Upper lobe of right lung (tissue), 1 donor: ENCODE results near the gene SEC14L2. TPM values are rescaled to one million over a fixed set of nuclear protein-coding genes. Genes with fewer than 3 reads are reported as not detected.
"Not testable (repeated sequence)": the region's sequence is repeated elsewhere in the genome, so short reads cannot be mapped to it uniquely, and the experiment has no call there.

Source experiments
- ATAC-seq: fragments of 200-7000 bp; cut with Tn5 transposase; one replicate; pipeline ENCODE4 v1.9.1; 2020; ENCODE audit warnings: mild to moderate bottlenecking, moderate library complexity
- DNase-seq: peaks from one replicate; pipeline ENCODE4 v3.0.0-alpha.2; 2020
- H3K27ac ChIP-seq: fragments of 200-600 bp; one replicate; pipeline ENCODE4 v1.8.0; 2022
- H3K27me3 ChIP-seq: fragments of 200-600 bp; one replicate; pipeline ENCODE4 v1.8.0; 2022; ENCODE audit warnings: mild to moderate bottlenecking
- H3K36me3 ChIP-seq: fragments of 200-600 bp; one replicate; pipeline ENCODE4 v1.8.0; 2022
- H3K4me1 ChIP-seq: fragments of 200-600 bp; one replicate; pipeline ENCODE4 v1.8.0; 2022
- H3K4me3 ChIP-seq: fragments of 200-600 bp; one replicate; pipeline ENCODE4 v1.8.0; 2022; ENCODE audit warnings: mild to moderate bottlenecking
- H3K9me3 ChIP-seq: fragments of 200-600 bp; one replicate; pipeline ENCODE4 v1.8.0; 2022
- CTCF ChIP-seq: fragments of 200-600 bp; IDR thresholded peaks from one replicate; pipeline ENCODE4 v1.8.0; 2022; ENCODE audit warnings: antibody characterized with exemption
- intact Hi-C: fragments of 100-400 bp; cut with DNase I; formaldehyde crosslinking; loops from one replicate; pipeline ENCODE4 v1.11.0; 2022
- total RNA-seq: library from RNA; stranded (reverse); fragmentation: NEBNext Ultra II Directional; extraction: Animal tissue kit (Norgen Biotek cat#: 25700); gene quantifications from one replicate; pipeline ENCODE4 v1.2.1, GENCODE V29; 2021
- donor health status: DM: no; HTN: yes; CAD: no; lungs with severe emphysema.

SEC14L2 gene
- total RNA-seq, 1 donor from 2014 or later, result 7.1 TPM

GRCh38 chr22:30455075-30455840 lies 58.4 kb downstream of the SEC14L2 start:
- Histone ChIP-seq H3K4me3 (no peak overlapping the region), H3K36me3 (no peaks in the 10 kb centered on the region), H3K4me1 (no peaks in the 10 kb centered on the region), H3K9me3 (no peaks in the 10 kb centered on the region), H3K27ac (no peak overlapping the region), H3K27me3 (no peaks in the 10 kb centered on the region)
- no peak for TF ChIP-seq CTCF
- ATAC-seq, result no peak
- intact Hi-C loops, result no loop called here
- DNase-seq, result no peak

GRCh38 chr22:30457981-30458380 lies 61.2 kb downstream of the SEC14L2 start:
- H3K9me3 ChIP-seq, result no peaks in the 10 kb centered on the region
- no peaks in the 10 kb centered on the region for H3K36me3 ChIP-seq
- no peak for TF ChIP-seq CTCF
- intact Hi-C loops, result no loop called here
- no peaks in the 10 kb centered on the region for H3K4me1 ChIP-seq
- ATAC-seq (no peak), DNase-seq (no peak)
- H3K27me3 ChIP-seq, result no peaks in the 10 kb centered on the region
- no peak overlapping the region for H3K27ac ChIP-seq
- H3K4me3 ChIP-seq, result no peak overlapping the region

- ATAC-seq (no peak), DNase-seq (no peak)
- Histone ChIP-seq H3K27me3 (no peaks in the 10 kb centered on the region), H3K36me3 (no peaks in the 10 kb centered on the region), H3K4me1 (no peaks in the 10 kb centered on the region), H3K9me3 (no peaks in the 10 kb centered on the region), H3K27ac (no peak overlapping the region), H3K4me3 (no peak overlapping the region)
- intact Hi-C loops, result no loop called here
- TF ChIP-seq CTCF, result no peak
Observed at GRCh38 chr22:30459181-30460052, 62.6 kb downstream of the SEC14L2 start.

GRCh38 chr22:30460147-30460546 lies 63.3 kb downstream of the SEC14L2 start:
- Histone ChIP-seq H3K4me1 (no peaks in the 10 kb centered on the region), H3K4me3 (no peak overlapping the region), H3K9me3 (no peaks in the 10 kb centered on the region), H3K36me3 (no peaks in the 10 kb centered on the region), H3K27me3 (no peaks in the 10 kb centered on the region), H3K27ac (no peak overlapping the region)
- DNase-seq (no peak), ATAC-seq (no peak)
- TF ChIP-seq CTCF, result no peak
- intact Hi-C loops, result no loop called here

- intact Hi-C loops, H3K4me3 ChIP-seq, H3K27me3 ChIP-seq, H3K9me3 ChIP-seq, H3K4me1 ChIP-seq, DNase-seq, H3K27ac ChIP-seq, H3K36me3 ChIP-seq, ATAC-seq: not testable (repeated sequence)
Observed at GRCh38 chr22:30460555-30460954, 63.7 kb downstream of the SEC14L2 start.

GRCh38 chr22:30469165-30469564 lies 72.3 kb downstream of the SEC14L2 start:
- Histone ChIP-seq H3K36me3 (no peaks in the 10 kb centered on the region), H3K27ac (no peak overlapping the region), H3K27me3 (peaks cover 2% of the 10 kb centered on the region), H3K9me3 (no peaks in the 10 kb centered on the region), H3K4me3 (no peak overlapping the region), H3K4me1 (no peaks in the 10 kb centered on the region)
- DNase-seq (no peak), ATAC-seq (no peak)
- intact Hi-C loops, result no loop called here
- TF ChIP-seq CTCF, result no peak
